GM23338 (cell line): ENCODE data around the gene ARID3A.
A peak's percentile ranks its signal among the peaks of the same experiment; 100 is the strongest.

Experiments used
- CREB1 ChIP-seq: fragments of 250-450 bp; sonication (Bioruptor Pico); IDR thresholded peaks from 2 replicates; pipeline ENCODE4 v1.5.0; 2020; ENCODE audit warnings: low read depth, mild to moderate bottlenecking, moderate library complexity
- CTCF ChIP-seq, 2 experiments: fragments of 200-600 bp in 1 of 2; sonication (generic) in 1 of 2; conservative IDR thresholded peaks; 2 replicates each; pipeline versions ENCODE4 v1.5.1 to v1.6.1; 2016 to 2017; ENCODE audit warnings: antibody characterized with exemption in 2 of 2, low read depth in 2 of 2, mild to moderate bottlenecking in 2 of 2, moderate library complexity in 1 of 2
- EZH2 ChIP-seq: fragments of 200-600 bp; sonication (generic); IDR thresholded peaks from one replicate; pipeline ENCODE4 v1.8.0; 2017; ENCODE audit warnings: antibody characterized with exemption, mild to moderate bottlenecking, low read depth; ENCODE audit not compliant: unreplicated experiment
- EZH2phosphoT487 ChIP-seq: fragments of 200-600 bp; sonication (generic); IDR thresholded peaks from one replicate; pipeline ENCODE4 v1.8.1; 2018; ENCODE audit warnings: antibody characterized with exemption; ENCODE audit not compliant: unreplicated experiment
- JUNB ChIP-seq: IDR thresholded peaks from one replicate; pipeline ENCODE4 v1.6.1; 2016; ENCODE audit warnings: antibody characterized with exemption; ENCODE audit not compliant: unreplicated experiment
- NANOG ChIP-seq: IDR thresholded peaks from 2 replicates; pipeline ENCODE4 v1.6.1; 2016; ENCODE audit warnings: antibody characterized with exemption, borderline replicate concordance
- POLR2AphosphoS5 ChIP-seq: IDR thresholded peaks from 2 replicates; pipeline ENCODE4 v1.6.1; 2016; ENCODE audit warnings: antibody characterized with exemption, low read depth
- REST ChIP-seq: IDR thresholded peaks from one replicate; pipeline ENCODE4 v1.6.1; 2018; ENCODE audit warnings: antibody characterized with exemption; ENCODE audit not compliant: unreplicated experiment
- ZNF331 ChIP-seq: fragments of 250-450 bp; sonication (Bioruptor Pico); IDR thresholded peaks from 2 replicates; pipeline ENCODE4 v1.5.0; 2020; ENCODE audit warnings: low read depth, mild to moderate bottlenecking, moderate library complexity
- ZNF462 ChIP-seq: fragments of 250-450 bp; sonication (Bioruptor Pico); IDR thresholded peaks from 2 replicates; pipeline ENCODE4 v1.5.0; 2020; ENCODE audit warnings: mild to moderate bottlenecking, moderate library complexity

GRCh38 chr19:982567-983170 is 56.8 kb downstream of the ARID3A start:
- peak; percentile 66 to 90 for TF ChIP-seq CTCF (conservative IDR thresholded peaks at IDR 0.05; ENCODE audit: low read depth in 2 of 2)
- no peak for TF ChIP-seq REST
- no peak for TF ChIP-seq POLR2AphosphoS5
- no peak for TF ChIP-seq EZH2
- no peak for TF ChIP-seq EZH2phosphoT487
- no peak for TF ChIP-seq ZNF462 (CRISPR knock-in tag)
- 0 out of 2 replicates have a peak, but pooled peaks have one; percentile 4 for TF ChIP-seq CREB1 (CRISPR knock-in tag)
- no peak for TF ChIP-seq ZNF331 (CRISPR knock-in tag)
- TF ChIP-seq JUNB: no peak
- TF ChIP-seq NANOG: no peak
